NT2/D1 (cell line): ENCODE data around the gene RASD2.

Experiments used
- DNase-seq: peaks from one replicate; pipeline ENCODE4 v3.0.0-alpha.2; 2011; ENCODE audit warnings: low read depth, low spot score
- H3K27me3 ChIP-seq: 2 replicates; pipeline ENCODE4 v1.6.0; 2011; ENCODE audit warnings: mild to moderate bottlenecking; ENCODE audit not compliant: insufficient read length, insufficient read depth
- H3K36me3 ChIP-seq: 2 replicates; pipeline ENCODE4 v1.6.1; 2011; ENCODE audit warnings: mild to moderate bottlenecking, low read length, mixed read lengths; ENCODE audit not compliant: insufficient read depth, insufficient read length
- H3K4me1 ChIP-seq: 2 replicates; pipeline ENCODE4 v1.5.1; 2011; ENCODE audit not compliant: insufficient read depth, insufficient read length
- H3K4me3 ChIP-seq: 2 replicates; pipeline ENCODE4 v1.5.1; 2011; ENCODE audit warnings: low read depth; ENCODE audit not compliant: insufficient read length
- H3K9ac ChIP-seq: 2 replicates; pipeline ENCODE4 v1.6.0; 2011; ENCODE audit warnings: low read depth; ENCODE audit not compliant: insufficient read length
- H3K9me3 ChIP-seq: 2 replicates; pipeline ENCODE4 v1.5.1; 2011; ENCODE audit warnings: mild to moderate bottlenecking, low read length; ENCODE audit not compliant: insufficient read depth
- SUZ12 ChIP-seq: IDR thresholded peaks from 2 replicates; pipeline ENCODE4 v1.6.1; 2011; ENCODE audit not compliant: insufficient read length, insufficient read depth; ENCODE audit errors: extremely low read depth
- YY1 ChIP-seq: IDR thresholded peaks from 2 replicates; pipeline ENCODE4 v1.6.1; 2011; ENCODE audit not compliant: insufficient read length, insufficient read depth
- ZNF274 ChIP-seq: IDR thresholded peaks from 2 replicates; pipeline ENCODE4 v1.6.1; 2011; ENCODE audit warnings: mild to moderate bottlenecking, low read depth, low read length

RASD2 gene

DNA sequence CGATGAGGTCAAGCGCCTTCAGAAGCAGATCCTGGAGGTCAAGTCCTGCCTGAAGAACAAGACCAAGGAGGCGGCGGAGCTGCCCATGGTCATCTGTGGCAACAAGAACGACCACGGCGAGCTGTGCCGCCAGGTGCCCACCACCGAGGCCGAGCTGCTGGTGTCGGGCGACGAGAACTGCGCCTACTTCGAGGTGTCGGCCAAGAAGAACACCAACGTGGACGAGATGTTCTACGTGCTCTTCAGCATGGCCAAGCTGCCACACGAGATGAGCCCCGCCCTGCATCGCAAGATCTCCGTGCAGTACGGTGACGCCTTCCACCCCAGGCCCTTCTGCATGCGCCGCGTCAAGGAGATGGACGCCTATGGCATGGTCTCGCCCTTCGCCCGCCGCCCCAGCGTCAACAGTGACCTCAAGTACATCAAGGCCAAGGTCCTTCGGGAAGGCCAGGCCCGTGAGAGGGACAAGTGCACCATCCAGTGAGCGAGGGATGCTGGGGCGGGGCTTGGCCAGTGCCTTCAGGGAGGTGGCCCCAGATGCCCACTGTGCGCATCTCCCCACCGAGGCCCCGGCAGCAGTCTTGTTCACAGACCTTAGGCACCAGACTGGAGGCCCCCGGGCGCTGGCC is 11.0 kb downstream of the RASD2 start:
- Histone ChIP-seq H3K9me3 (no peaks in the 10 kb centered on the region), H3K36me3 (no peaks in the 10 kb centered on the region), H3K4me1 (peaks cover 21% of the 10 kb centered on the region), H3K27me3 (no peaks in the 10 kb centered on the region), H3K9ac (no peak overlapping the region), H3K4me3 (no peak overlapping the region)
- no peak for DNase-seq
- TF ChIP-seq YY1 = no peak

- no peak overlapping the region for H3K9ac ChIP-seq
- TF ChIP-seq YY1 = no peak
- no peak for TF ChIP-seq SUZ12
- TF ChIP-seq ZNF274 = no peak
- peak overlapping the region; percentile 6 for H3K4me3 ChIP-seq
- H3K4me1 ChIP-seq = peaks cover 21% of the 10 kb centered on the region
- no peaks in the 10 kb centered on the region for H3K27me3 ChIP-seq
- H3K9me3 ChIP-seq = no peaks in the 10 kb centered on the region
- DNase-seq = peak; percentile 57
- no peaks in the 10 kb centered on the region for H3K36me3 ChIP-seq
These were observed 11.7 kb downstream of the RASD2 start for GRCh38 chr22:35552196-35552842.

- Histone ChIP-seq H3K4me3 (no peak overlapping the region), H3K9me3 (no peaks in the 10 kb centered on the region), H3K9ac (no peak overlapping the region), H3K4me1 (peaks cover 21% of the 10 kb centered on the region), H3K36me3 (no peaks in the 10 kb centered on the region), H3K27me3 (no peaks in the 10 kb centered on the region)
- DNase-seq = no peak
- no peak for TF ChIP-seq YY1
- TF ChIP-seq SUZ12 = no peak
- no peak for TF ChIP-seq ZNF274
These were observed 12.2 kb downstream of the RASD2 start for GRCh38 chr22:35552846-35553245.

GRCh38 chr22:35553341-35553740 is 12.7 kb downstream of the RASD2 start:
- Histone ChIP-seq H3K36me3 (no peaks in the 10 kb centered on the region), H3K9ac (no peak overlapping the region), H3K4me3 (no peak overlapping the region), H3K27me3 (no peaks in the 10 kb centered on the region), H3K9me3 (no peaks in the 10 kb centered on the region), H3K4me1 (peaks cover 17% of the 10 kb centered on the region)
- TF ChIP-seq YY1 (no peak), ZNF274 (no peak), SUZ12 (no peak)
- no peak for DNase-seq

- H3K27me3 ChIP-seq = no peaks in the 10 kb centered on the region
- H3K4me1 ChIP-seq = peaks cover 10% of the 10 kb centered on the region
- H3K9ac ChIP-seq = no peak overlapping the region
- TF ChIP-seq ZNF274 (no peak), SUZ12 (no peak), YY1 (no peak)
- H3K4me3 ChIP-seq = no peak overlapping the region
- H3K9me3 ChIP-seq = no peaks in the 10 kb centered on the region
- DNase-seq = no peak
- H3K36me3 ChIP-seq = no peaks in the 10 kb centered on the region
These were observed 13.7 kb downstream of the RASD2 start for GRCh38 chr22:35554297-35554845.

DNA sequence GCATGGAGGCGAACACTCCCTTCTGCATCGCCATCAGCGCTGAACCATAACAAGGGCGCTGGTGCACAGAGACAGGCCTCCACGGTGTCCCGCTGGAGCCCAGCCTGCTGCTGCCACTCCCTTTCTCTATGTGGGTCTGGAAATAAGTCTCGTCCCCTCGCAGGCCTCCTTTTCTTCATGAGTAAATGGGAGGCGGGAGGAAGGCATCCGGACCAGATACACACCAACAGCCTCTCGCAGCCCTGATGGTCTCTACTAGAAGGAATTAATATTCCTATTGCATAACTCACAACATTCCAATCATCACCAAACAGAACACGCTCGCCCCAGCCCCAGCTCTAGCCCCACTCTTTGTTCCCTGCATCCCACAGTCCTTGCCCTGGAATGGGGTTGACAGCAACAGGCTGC is 14.9 kb downstream of the RASD2 start:
- TF ChIP-seq ZNF274 = no peak
- no peak for TF ChIP-seq SUZ12
- TF ChIP-seq YY1 = no peak
- H3K4me1 ChIP-seq = peaks cover 6% of the 10 kb centered on the region
- no peaks in the 10 kb centered on the region for H3K36me3 ChIP-seq

GRCh38 chr22:35555946-35556547 is 15.4 kb downstream of the RASD2 start:
- peaks cover 6% of the 10 kb centered on the region for H3K4me1 ChIP-seq
- no peak for TF ChIP-seq ZNF274
- TF ChIP-seq YY1 = no peak
- TF ChIP-seq SUZ12 = no peak
- peaks cover 4% of the 10 kb centered on the region for H3K27me3 ChIP-seq
- H3K9ac ChIP-seq = no peak overlapping the region
- no peaks in the 10 kb centered on the region for H3K9me3 ChIP-seq
- DNase-seq = no peak
- no peaks in the 10 kb centered on the region for H3K36me3 ChIP-seq
- no peak overlapping the region for H3K4me3 ChIP-seq

More for the DNA sequence above, 14.9 kb downstream of the RASD2 start:
- no peak overlapping the region for H3K4me3 ChIP-seq
- no peaks in the 10 kb centered on the region for H3K27me3 ChIP-seq
- H3K9ac ChIP-seq = no peak overlapping the region
- DNase-seq = no peak
- H3K9me3 ChIP-seq = no peaks in the 10 kb centered on the region
